ENCODE results near the gene PSG3.
A peak's percentile ranks its signal among the peaks of the same experiment; 100 is the strongest.
"Not testable (repeated sequence)": the region's sequence is repeated elsewhere in the genome, so short reads cannot be mapped to it uniquely, and the experiment has no call there.

GRCh38 chr19:42741726-42742607 lies 1.7 kb upstream of the PSG3 start:
- peak in 11 of 12 donors; percentile 5 to 44 (median 28) for TF ChIP-seq CTCF (IDR thresholded peaks at IDR 0.05)
- not testable (repeated sequence) for TF ChIP-seq POLR2A (IDR thresholded peaks at IDR 0.05)

Data from heart left ventricle (tissue), 13 donors.